A673 (cell line): ENCODE data around the gene TIMM21. TPM values are rescaled to one million over a fixed set of nuclear protein-coding genes. Genes with fewer than 3 reads are reported as not detected.

ENCODE experiments used
- BruUV-seq: library from RNA; stranded (reverse); fragments of 400-500 nt; replicated peaks from 2 replicates; lab custom pipeline; 2021; lab: Mats Ljungman, UMichigan
- CTCF ChIA-PET: fragments of 300-600 bp; sonication (Branson Sonifier 250); formaldehyde crosslinking; loops from one replicate; lab custom pipeline; 2022; ENCODE audit warnings: antibody characterized with exemption; lab: Charles Lee
- POLR2A ChIA-PET: fragments of 300-600 bp; sonication (Branson Sonifier 250); formaldehyde crosslinking; loops from one replicate; lab custom pipeline; 2022; ENCODE audit warnings: antibody characterized with exemption; ENCODE audit not compliant: low non-redundant PET; lab: Charles Lee
- DNase-seq: peaks from one replicate; pipeline ENCODE4 v3.0.0-alpha.2; 2015; ENCODE audit warnings: low spot score
- H3K27ac ChIP-seq: fragments of 200-600 bp; sonication (generic); 2 replicates; pipeline ENCODE4 v1.5.1; 2016; ENCODE audit warnings: mixed run types, low read depth, mild to moderate bottlenecking, mixed read lengths, antibody characterized with exemption, low read length; ENCODE audit not compliant: poor library complexity, severe bottlenecking
- H3K27me3 ChIP-seq: fragments of 200-600 bp; sonication (generic); replicated peaks from 2 replicates; pipeline ENCODE4 v1.6.1; 2017; ENCODE audit warnings: mixed run types, low read depth, mild to moderate bottlenecking, mixed read lengths, antibody characterized with exemption, low read length; ENCODE audit not compliant: insufficient read depth, poor library complexity
- H3K36me3 ChIP-seq: fragments of 200-600 bp; sonication (generic); 2 replicates; pipeline ENCODE4 v1.6.1; 2016; ENCODE audit warnings: mixed run types, mild to moderate bottlenecking, mixed read lengths, antibody characterized with exemption, low read length; ENCODE audit not compliant: insufficient read depth, poor library complexity, severe bottlenecking
- H3K4me1 ChIP-seq: fragments of 200-600 bp; sonication (generic); 2 replicates; pipeline ENCODE4 v1.6.1; 2017; ENCODE audit warnings: mixed run types, mild to moderate bottlenecking, mixed read lengths, antibody characterized with exemption, low read length; ENCODE audit not compliant: insufficient read depth, poor library complexity, severe bottlenecking
- H3K4me3 ChIP-seq: fragments of 200-600 bp; sonication (generic); 2 replicates; pipeline ENCODE4 v1.5.1; 2016; ENCODE audit warnings: low read depth, mixed run types, mild to moderate bottlenecking, mixed read lengths, low read length; ENCODE audit not compliant: poor library complexity, severe bottlenecking
- H3K9me3 ChIP-seq: fragments of 200-600 bp; sonication (generic); 2 replicates; pipeline ENCODE4 v1.6.1; 2016; ENCODE audit warnings: mixed run types, low read depth, mild to moderate bottlenecking, mixed read lengths, antibody characterized with exemption, low read length; ENCODE audit not compliant: poor library complexity, severe bottlenecking
- EZH2 ChIP-seq: fragments of 200-600 bp; sonication (generic); IDR thresholded peaks from 2 replicates; pipeline ENCODE4 v1.6.1; 2017; ENCODE audit warnings: borderline replicate concordance, low read depth, mild to moderate bottlenecking, mixed read lengths, antibody characterized with exemption, low read length; ENCODE audit not compliant: poor library complexity, severe bottlenecking
- intact Hi-C: fragments of 100-400 bp; cut with micrococcal nuclease; formaldehyde crosslinking; loops from one replicate; pipeline ENCODE4 v1.10.0; 2022; ENCODE audit not compliant: unreplicated experiment
- total RNA-seq: library from RNA; stranded (reverse); gene quantifications from 2 replicates; pipeline ENCODE4 v1.2.3, GENCODE V29; 2021
- TF ChIP-seq, protein P1 (sequence below): fragments of 300-800, 200-600 bp; sonication (generic); conservative IDR thresholded peaks from 2 replicates; pipeline ENCODE4 v1.5.1; 2017; ENCODE audit warnings: low read depth, mild to moderate bottlenecking, antibody characterized with exemption, low read length, moderate library complexity, mixed read lengths

Gene TIMM21
- total RNA-seq, 1 experiment from 2014 or later, result 85.1 TPM

- Histone ChIP-seq H3K9me3 (no peaks in the 10 kb centered on the region), H3K27me3 (no peaks in the 10 kb centered on the region), H3K4me3 (no peak overlapping the region), H3K27ac (no peak overlapping the region), H3K36me3 (no peaks in the 10 kb centered on the region), H3K4me1 (peaks cover 3% of the 10 kb centered on the region)
- BruUV-seq, result no TSS peak
- intact Hi-C loops, result no loop called here
- ChIA-PET POLR2A (no interaction called here), CTCF (no interaction called here)
- no peak for DNase-seq
- no peak for TF ChIP-seq EZH2
- TF ChIP-seq, protein P1, sequence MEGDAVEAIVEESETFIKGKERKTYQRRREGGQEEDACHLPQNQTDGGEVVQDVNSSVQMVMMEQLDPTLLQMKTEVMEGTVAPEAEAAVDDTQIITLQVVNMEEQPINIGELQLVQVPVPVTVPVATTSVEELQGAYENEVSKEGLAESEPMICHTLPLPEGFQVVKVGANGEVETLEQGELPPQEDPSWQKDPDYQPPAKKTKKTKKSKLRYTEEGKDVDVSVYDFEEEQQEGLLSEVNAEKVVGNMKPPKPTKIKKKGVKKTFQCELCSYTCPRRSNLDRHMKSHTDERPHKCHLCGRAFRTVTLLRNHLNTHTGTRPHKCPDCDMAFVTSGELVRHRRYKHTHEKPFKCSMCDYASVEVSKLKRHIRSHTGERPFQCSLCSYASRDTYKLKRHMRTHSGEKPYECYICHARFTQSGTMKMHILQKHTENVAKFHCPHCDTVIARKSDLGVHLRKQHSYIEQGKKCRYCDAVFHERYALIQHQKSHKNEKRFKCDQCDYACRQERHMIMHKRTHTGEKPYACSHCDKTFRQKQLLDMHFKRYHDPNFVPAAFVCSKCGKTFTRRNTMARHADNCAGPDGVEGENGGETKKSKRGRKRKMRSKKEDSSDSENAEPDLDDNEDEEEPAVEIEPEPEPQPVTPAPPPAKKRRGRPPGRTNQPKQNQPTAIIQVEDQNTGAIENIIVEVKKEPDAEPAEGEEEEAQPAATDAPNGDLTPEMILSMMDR, result no peak
Measured at GRCh38 chr18:74142252-74142651, 6.1 kb upstream of the TIMM21 start.

DNA sequence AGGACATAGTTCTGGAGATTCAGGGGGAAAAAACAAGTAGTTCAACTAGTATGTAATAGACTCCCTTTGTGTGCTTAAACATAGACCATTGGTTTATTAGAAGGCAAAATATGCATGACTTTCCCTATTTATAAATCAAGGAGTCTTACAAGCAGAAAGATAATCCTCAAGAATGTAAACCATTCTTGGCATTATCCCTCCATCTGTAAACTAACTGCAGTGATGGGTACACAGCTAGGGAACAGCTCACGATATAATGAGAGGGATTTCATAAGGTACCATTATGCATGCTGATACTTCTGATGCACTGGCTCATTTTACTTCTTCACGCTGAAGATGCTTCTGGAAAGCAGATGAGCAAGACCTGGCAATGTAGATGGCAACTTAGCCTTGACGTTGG lies 1.6 kb upstream of the TIMM21 start:
- no peaks in the 10 kb centered on the region for H3K36me3 ChIP-seq
- BruUV-seq, result no TSS peak
- H3K4me3 ChIP-seq, result peak overlapping the region; percentile 80
- no peaks in the 10 kb centered on the region for H3K9me3 ChIP-seq
- H3K4me1 ChIP-seq, result peaks cover 15% of the 10 kb centered on the region
- CTCF ChIA-PET, result no interaction called here
- intact Hi-C loops, result no loop called here
- POLR2A ChIA-PET, result no interaction called here
- no peak for DNase-seq
- no peak overlapping the region for H3K27ac ChIP-seq
- H3K27me3 ChIP-seq, result no peaks in the 10 kb centered on the region
- TF ChIP-seq, protein P1, result no peak
- no peak for TF ChIP-seq EZH2

DNA sequence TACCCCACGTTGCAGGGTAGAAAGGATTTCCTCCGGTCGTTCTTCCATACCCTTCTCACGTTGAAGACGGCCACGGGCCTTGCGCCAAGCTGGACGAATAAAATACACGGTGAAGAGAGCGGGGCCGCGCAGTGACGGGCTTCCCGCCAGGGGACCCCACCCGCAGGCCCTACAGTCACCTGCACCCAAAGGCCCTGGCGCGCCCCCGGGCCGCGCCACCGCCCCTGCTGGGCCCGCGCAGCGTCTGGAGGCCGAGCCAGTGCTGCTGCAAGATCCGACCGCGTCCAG lies 888 bp upstream of the TIMM21 start:
- intact Hi-C loops, result no loop called here
- TF ChIP-seq, protein P1, result no peak
- no peak for TF ChIP-seq EZH2
- CTCF ChIA-PET, result no interaction called here

More for the DNA sequence above, 888 bp upstream of the TIMM21 start:
- POLR2A ChIA-PET, result no interaction called here
- Histone ChIP-seq H3K4me1 (peaks cover 15% of the 10 kb centered on the region), H3K4me3 (peak overlapping the region; percentile 80), H3K27ac (peak overlapping the region; percentile 97), H3K9me3 (no peaks in the 10 kb centered on the region), H3K27me3 (no peaks in the 10 kb centered on the region), H3K36me3 (no peaks in the 10 kb centered on the region)
- BruUV-seq, result no TSS peak
- DNase-seq, result no peak
